Cardiac fibroblast (primary cell): ENCODE data around the gene CPSF4L.
A peak's percentile ranks its signal among the peaks of the same experiment; 100 is the strongest.

Experiments used
- DNase-seq, 2 donors: peaks; one replicate each; pipeline versions ENCODE4 v3.0.0 to v3.0.0-alpha.2; 2010; ENCODE audit warnings: low read depth in 2 of 2
- H3K4me3 ChIP-seq, 2 donors: replicated peaks in 1 of 2; 1 replicate in 1 of 2; 2 replicates in 1 of 2; pipeline ENCODE4 v1.5.1; 2011; ENCODE audit warnings: low read depth in 2 of 2, low read length in 2 of 2, mild to moderate bottlenecking in 2 of 2, moderate library complexity in 1 of 2
- CTCF ChIP-seq: IDR thresholded peaks from one replicate; pipeline ENCODE4 v1.5.1; 2011; ENCODE audit warnings: low read depth, mild to moderate bottlenecking, low read length, inconsistent platforms

The CPSF4L gene

GRCh38 chr17:73261952-73262675, 434 bp upstream of the CPSF4L start:
- H3K4me3 ChIP-seq: no peak overlapping the region
- DNase-seq: no peak
- no peak for TF ChIP-seq CTCF

- DNase-seq: no peak
Measured at GRCh38 chr17:73257516-73257915, 4.2 kb downstream of the CPSF4L start.

GRCh38 chr17:73256220-73256619, 5.5 kb downstream of the CPSF4L start:
- no peak for TF ChIP-seq CTCF
- no peak overlapping the region for H3K4me3 ChIP-seq
- no peak for DNase-seq

More at GRCh38 chr17:73257516-73257915, 4.2 kb downstream of the CPSF4L start:
- no peak for TF ChIP-seq CTCF
- no peak overlapping the region for H3K4me3 ChIP-seq

GRCh38 chr17:73255671-73256181, 6.0 kb downstream of the CPSF4L start:
- peak; percentile 99 for TF ChIP-seq CTCF
- H3K4me3 ChIP-seq: no peak overlapping the region
- DNase-seq: peak; percentile 35 to 61

GRCh38 chr17:73251871-73252270, 9.8 kb downstream of the CPSF4L start:
- no peak for DNase-seq
- TF ChIP-seq CTCF: no peak
- H3K4me3 ChIP-seq: no peak overlapping the region

GRCh38 chr17:73250851-73251640, 10.6 kb downstream of the CPSF4L start:
- no peak for TF ChIP-seq CTCF
- DNase-seq: no peak
- H3K4me3 ChIP-seq: no peak overlapping the region
